Measurements from ENCODE around the gene ATP4B. TPM values are rescaled to one million over a fixed set of nuclear protein-coding genes. Genes with fewer than 3 reads are reported as not detected.

ATP4B gene
- total RNA-seq, 1 donor from 2014 or later, result not detected

- Histone ChIP-seq H3K9me3 (ENCODE audit: control insufficient read depth in 3 of 3, low read length in 3 of 3) (no peaks in the 10 kb centered on the region), H3K4me1 (ENCODE audit: control insufficient read depth in 3 of 3, insufficient read depth in 3 of 3, low read length in 3 of 3) (peaks cover 3 to 13% (median 4%) of the 10 kb centered on the region in 3 donors), H3K27me3 (ENCODE audit: control insufficient read depth in 3 of 3, insufficient read depth in 3 of 3, low read length in 3 of 3) (peaks cover 5 to 11% (median 7%) of the 10 kb centered on the region in 3 donors), H3K4me3 (ENCODE audit: low read length in 3 of 3) (no peak overlapping the region), H3K36me3 (ENCODE audit: control insufficient read depth in 3 of 3, insufficient read depth in 3 of 3, low read length in 3 of 3) (no peaks in the 10 kb centered on the region), H3K27ac (ENCODE audit: low read depth, low read length) (no peak overlapping the region), H3K9ac (ENCODE audit: low read depth in 1 of 3, low read length in 3 of 3) (no peak overlapping the region)
These were observed 7.3 kb downstream of the ATP4B start for GRCh38 chr13:113650731-113651148.

- H3K9me3 ChIP-seq (ENCODE audit: control insufficient read depth in 3 of 3, low read length in 3 of 3), result no peaks in the 10 kb centered on the region
- no peaks in the 10 kb centered on the region for H3K36me3 ChIP-seq (ENCODE audit: control insufficient read depth in 3 of 3, insufficient read depth in 3 of 3, low read length in 3 of 3)
- H3K27ac ChIP-seq (ENCODE audit: low read depth, low read length), result no peak overlapping the region
- peaks cover 3 to 13% (median 4%) of the 10 kb centered on the region in 3 donors for H3K4me1 ChIP-seq (ENCODE audit: control insufficient read depth in 3 of 3, insufficient read depth in 3 of 3, low read length in 3 of 3)
- no peak overlapping the region for H3K9ac ChIP-seq (ENCODE audit: low read depth in 1 of 3, low read length in 3 of 3)
- H3K4me3 ChIP-seq (ENCODE audit: low read length in 3 of 3), result no peak overlapping the region
- H3K27me3 ChIP-seq (ENCODE audit: control insufficient read depth in 3 of 3, insufficient read depth in 3 of 3, low read length in 3 of 3), result peaks cover 3 to 11% (median 4%) of the 10 kb centered on the region in 3 donors
These were observed 7.7 kb downstream of the ATP4B start for GRCh38 chr13:113650275-113650674.

- Histone ChIP-seq H3K27ac (ENCODE audit: low read depth, low read length) (no peak overlapping the region), H3K27me3 (ENCODE audit: control insufficient read depth in 3 of 3, insufficient read depth in 3 of 3, low read length in 3 of 3) (peaks cover 0 to 11% (median 3%) of the 10 kb centered on the region in 3 donors), H3K4me1 (ENCODE audit: control insufficient read depth in 3 of 3, insufficient read depth in 3 of 3, low read length in 3 of 3) (peaks cover 3 to 13% (median 4%) of the 10 kb centered on the region in 3 donors), H3K9me3 (ENCODE audit: control insufficient read depth in 3 of 3, low read length in 3 of 3) (no peaks in the 10 kb centered on the region), H3K36me3 (ENCODE audit: control insufficient read depth in 3 of 3, insufficient read depth in 3 of 3, low read length in 3 of 3) (no peaks in the 10 kb centered on the region), H3K9ac (ENCODE audit: low read depth in 1 of 3, low read length in 3 of 3) (no peak overlapping the region), H3K4me3 (ENCODE audit: low read length in 3 of 3) (no peak overlapping the region)
These were observed 8.8 kb downstream of the ATP4B start for GRCh38 chr13:113649212-113649611.

GRCh38 chr13:113648216-113648610, 9.8 kb downstream of the ATP4B start:
- H3K9me3 ChIP-seq (ENCODE audit: control insufficient read depth in 3 of 3, low read length in 3 of 3), result no peaks in the 10 kb centered on the region
- no peak overlapping the region for H3K27ac ChIP-seq (ENCODE audit: low read depth, low read length)

GRCh38 chr13:113647351-113648215, 10.4 kb downstream of the ATP4B start:
- Histone ChIP-seq H3K4me3 (ENCODE audit: low read length in 3 of 3) (no peak overlapping the region), H3K27ac (ENCODE audit: low read depth, low read length) (no peak overlapping the region), H3K9me3 (ENCODE audit: control insufficient read depth in 3 of 3, low read length in 3 of 3) (no peaks in the 10 kb centered on the region), H3K27me3 (ENCODE audit: control insufficient read depth in 3 of 3, insufficient read depth in 3 of 3, low read length in 3 of 3) (peaks cover 0 to 11% (median 0%) of the 10 kb centered on the region in 3 donors), H3K9ac (ENCODE audit: low read depth in 1 of 3, low read length in 3 of 3) (no peak overlapping the region), H3K36me3 (ENCODE audit: control insufficient read depth in 3 of 3, insufficient read depth in 3 of 3, low read length in 3 of 3) (no peaks in the 10 kb centered on the region), H3K4me1 (ENCODE audit: control insufficient read depth in 3 of 3, insufficient read depth in 3 of 3, low read length in 3 of 3) (peaks cover 3 to 13% (median 4%) of the 10 kb centered on the region in 3 donors)

More at GRCh38 chr13:113648216-113648610, 9.8 kb downstream of the ATP4B start:
- H3K4me3 ChIP-seq (ENCODE audit: low read length in 3 of 3), result no peak overlapping the region
- no peaks in the 10 kb centered on the region for H3K36me3 ChIP-seq (ENCODE audit: control insufficient read depth in 3 of 3, insufficient read depth in 3 of 3, low read length in 3 of 3)
- no peak overlapping the region for H3K9ac ChIP-seq (ENCODE audit: low read depth in 1 of 3, low read length in 3 of 3)
- peaks cover 0 to 11% (median under 1%) of the 10 kb centered on the region in 3 donors for H3K27me3 ChIP-seq (ENCODE audit: control insufficient read depth in 3 of 3, insufficient read depth in 3 of 3, low read length in 3 of 3)
- H3K4me1 ChIP-seq (ENCODE audit: control insufficient read depth in 3 of 3, insufficient read depth in 3 of 3, low read length in 3 of 3), result peaks cover 3 to 13% (median 4%) of the 10 kb centered on the region in 3 donors

- Histone ChIP-seq H3K4me3 (ENCODE audit: low read length in 3 of 3) (no peak overlapping the region), H3K36me3 (ENCODE audit: control insufficient read depth in 3 of 3, insufficient read depth in 3 of 3, low read length in 3 of 3) (no peaks in the 10 kb centered on the region), H3K9ac (ENCODE audit: low read depth in 1 of 3, low read length in 3 of 3) (no peak overlapping the region), H3K4me1 (ENCODE audit: control insufficient read depth in 3 of 3, insufficient read depth in 3 of 3, low read length in 3 of 3) (peaks cover 3 to 13% (median 4%) of the 10 kb centered on the region in 3 donors), H3K9me3 (ENCODE audit: control insufficient read depth in 3 of 3, low read length in 3 of 3) (no peaks in the 10 kb centered on the region), H3K27me3 (ENCODE audit: control insufficient read depth in 3 of 3, insufficient read depth in 3 of 3, low read length in 3 of 3) (peaks cover 0 to 11% (median 0%) of the 10 kb centered on the region in 3 donors), H3K27ac (ENCODE audit: low read depth, low read length) (no peak overlapping the region)
These were observed 11.1 kb downstream of the ATP4B start for GRCh38 chr13:113646921-113647340.

- no peaks in the 10 kb centered on the region for H3K9me3 ChIP-seq (ENCODE audit: control insufficient read depth in 3 of 3, low read length in 3 of 3)
- H3K4me1 ChIP-seq (ENCODE audit: control insufficient read depth in 3 of 3, insufficient read depth in 3 of 3, low read length in 3 of 3), result peaks cover 3 to 13% (median 4%) of the 10 kb centered on the region in 3 donors
- H3K27ac ChIP-seq (ENCODE audit: low read depth, low read length), result no peak overlapping the region
- no peak overlapping the region for H3K9ac ChIP-seq (ENCODE audit: low read depth in 1 of 3, low read length in 3 of 3)
- H3K36me3 ChIP-seq (ENCODE audit: control insufficient read depth in 3 of 3, insufficient read depth in 3 of 3, low read length in 3 of 3), result peaks cover 0 to 2% (median 0%) of the 10 kb centered on the region in 3 donors
- H3K27me3 ChIP-seq (ENCODE audit: control insufficient read depth in 3 of 3, insufficient read depth in 3 of 3, low read length in 3 of 3), result peaks cover 0 to 11% (median 0%) of the 10 kb centered on the region in 3 donors
- no peak overlapping the region for H3K4me3 ChIP-seq (ENCODE audit: low read length in 3 of 3)
These were observed 11.6 kb downstream of the ATP4B start for GRCh38 chr13:113646376-113646775.

- Histone ChIP-seq H3K36me3 (ENCODE audit: control insufficient read depth in 3 of 3, insufficient read depth in 3 of 3, low read length in 3 of 3) (peaks cover 0 to 4% (median 3%) of the 10 kb centered on the region in 3 donors), H3K4me3 (ENCODE audit: low read length in 3 of 3) (no peak overlapping the region), H3K9me3 (ENCODE audit: control insufficient read depth in 3 of 3, low read length in 3 of 3) (no peaks in the 10 kb centered on the region), H3K4me1 (ENCODE audit: control insufficient read depth in 3 of 3, insufficient read depth in 3 of 3, low read length in 3 of 3) (peaks cover 3 to 13% (median 4%) of the 10 kb centered on the region in 3 donors), H3K27me3 (ENCODE audit: control insufficient read depth in 3 of 3, insufficient read depth in 3 of 3, low read length in 3 of 3) (peaks cover 0 to 8% (median 0%) of the 10 kb centered on the region in 3 donors), H3K27ac (ENCODE audit: low read depth, low read length) (no peak overlapping the region), H3K9ac (ENCODE audit: low read depth in 1 of 3, low read length in 3 of 3) (no peak overlapping the region)
These were observed 12.7 kb downstream of the ATP4B start for GRCh38 chr13:113645329-113645728.

- H3K9ac ChIP-seq (ENCODE audit: low read depth in 1 of 3, low read length in 3 of 3), result no peak overlapping the region
- H3K4me1 ChIP-seq (ENCODE audit: control insufficient read depth in 3 of 3, insufficient read depth in 3 of 3, low read length in 3 of 3), result peaks cover 3 to 13% (median 4%) of the 10 kb centered on the region in 3 donors
- no peak overlapping the region for H3K27ac ChIP-seq (ENCODE audit: low read depth, low read length)
- peaks cover 0 to 5% (median 0%) of the 10 kb centered on the region in 3 donors for H3K27me3 ChIP-seq (ENCODE audit: control insufficient read depth in 3 of 3, insufficient read depth in 3 of 3, low read length in 3 of 3)
- no peak overlapping the region for H3K4me3 ChIP-seq (ENCODE audit: low read length in 3 of 3)
- peaks cover 0 to 8% (median 6%) of the 10 kb centered on the region in 3 donors for H3K36me3 ChIP-seq (ENCODE audit: control insufficient read depth in 3 of 3, insufficient read depth in 3 of 3, low read length in 3 of 3)
- no peaks in the 10 kb centered on the region for H3K9me3 ChIP-seq (ENCODE audit: control insufficient read depth in 3 of 3, low read length in 3 of 3)
These were observed 13.2 kb downstream of the ATP4B start for GRCh38 chr13:113644800-113645199.

GRCh38 chr13:113643593-113643992, 14.4 kb downstream of the ATP4B start:
- no peak overlapping the region for H3K9ac ChIP-seq (ENCODE audit: low read depth in 1 of 3, low read length in 3 of 3)
- H3K4me3 ChIP-seq (ENCODE audit: low read length in 3 of 3), result no peak overlapping the region
- peaks cover 3 to 13% (median 4%) of the 10 kb centered on the region in 3 donors for H3K4me1 ChIP-seq (ENCODE audit: control insufficient read depth in 3 of 3, insufficient read depth in 3 of 3, low read length in 3 of 3)
- H3K36me3 ChIP-seq (ENCODE audit: control insufficient read depth in 3 of 3, insufficient read depth in 3 of 3, low read length in 3 of 3), result peaks cover 4 to 13% (median 12%) of the 10 kb centered on the region in 3 donors
- H3K9me3 ChIP-seq (ENCODE audit: control insufficient read depth in 3 of 3, low read length in 3 of 3), result peaks cover 0 to 2% (median 0%) of the 10 kb centered on the region in 3 donors
- no peaks in the 10 kb centered on the region for H3K27me3 ChIP-seq (ENCODE audit: control insufficient read depth in 3 of 3, insufficient read depth in 3 of 3, low read length in 3 of 3)
- no peak overlapping the region for H3K27ac ChIP-seq (ENCODE audit: low read depth, low read length)

All from skeletal muscle tissue (tissue), 4 donors.